H1 (cell line): ENCODE results near the gene PPIL3.

Experiments
- CHD2 ChIP-seq: IDR thresholded peaks from 2 replicates; pipeline ENCODE4 v1.6.1; 2012; ENCODE audit warnings: low read length, improper control_type of control experiment
- EZH2 ChIP-seq: fragments of 200-600 bp; sonication (generic); IDR thresholded peaks from 2 replicates; pipeline ENCODE4 v1.7.1; 2012; ENCODE audit warnings: low read depth, mild to moderate bottlenecking, moderate library complexity, low read length, inconsistent platforms; ENCODE audit not compliant: severe bottlenecking
- GTF2F1 ChIP-seq: IDR thresholded peaks from 2 replicates; pipeline ENCODE4 v1.6.1; 2012; ENCODE audit warnings: low read depth, low read length, improper control_type of control experiment, borderline replicate concordance
- JUN ChIP-seq: IDR thresholded peaks from 2 replicates; pipeline ENCODE4 v1.6.1; 2011; ENCODE audit warnings: low read depth, mild to moderate bottlenecking, improper control_type of control experiment, low read length
- JUND ChIP-seq: IDR thresholded peaks from 2 replicates; pipeline ENCODE4 v1.6.1; 2011; ENCODE audit warnings: mild to moderate bottlenecking, improper control_type of control experiment, low read length
- POLR2A ChIP-seq, 2 experiments: IDR thresholded peaks; 1 replicate in 1 of 2; 2 replicates in 1 of 2; pipeline ENCODE4 v1.6.1; 2011; ENCODE audit warnings: low read depth in 2 of 2, low read length in 2 of 2, mild to moderate bottlenecking in 2 of 2; ENCODE audit errors: control extremely low read depth in 1 of 2
- POLR2AphosphoS5 ChIP-seq: IDR thresholded peaks from 2 replicates; pipeline ENCODE4 v1.6.1; 2011; ENCODE audit warnings: low read depth, low read length
- RFX5 ChIP-seq: IDR thresholded peaks from 2 replicates; pipeline ENCODE4 v1.6.1; 2011; ENCODE audit warnings: low read depth, low read length, improper control_type of control experiment, borderline replicate concordance
- TF ChIP-seq, protein P1 (sequence below), 3 experiments: IDR thresholded peaks; 1 replicate in 2 of 3; 2 replicates in 1 of 3; pipeline versions ENCODE4 v1.5.1 to v1.6.1; 2011; ENCODE audit warnings: low read length in 3 of 3, mild to moderate bottlenecking in 3 of 3, inconsistent platforms in 2 of 3, low read depth in 1 of 3, moderate library complexity in 1 of 3; ENCODE audit not compliant: insufficient read depth in 1 of 3; ENCODE audit errors: control extremely low read depth in 1 of 3
- TF ChIP-seq, protein P2 (sequence below): IDR thresholded peaks from 2 replicates; pipeline ENCODE4 v1.6.1; 2012; ENCODE audit warnings: inconsistent platforms

DNA sequence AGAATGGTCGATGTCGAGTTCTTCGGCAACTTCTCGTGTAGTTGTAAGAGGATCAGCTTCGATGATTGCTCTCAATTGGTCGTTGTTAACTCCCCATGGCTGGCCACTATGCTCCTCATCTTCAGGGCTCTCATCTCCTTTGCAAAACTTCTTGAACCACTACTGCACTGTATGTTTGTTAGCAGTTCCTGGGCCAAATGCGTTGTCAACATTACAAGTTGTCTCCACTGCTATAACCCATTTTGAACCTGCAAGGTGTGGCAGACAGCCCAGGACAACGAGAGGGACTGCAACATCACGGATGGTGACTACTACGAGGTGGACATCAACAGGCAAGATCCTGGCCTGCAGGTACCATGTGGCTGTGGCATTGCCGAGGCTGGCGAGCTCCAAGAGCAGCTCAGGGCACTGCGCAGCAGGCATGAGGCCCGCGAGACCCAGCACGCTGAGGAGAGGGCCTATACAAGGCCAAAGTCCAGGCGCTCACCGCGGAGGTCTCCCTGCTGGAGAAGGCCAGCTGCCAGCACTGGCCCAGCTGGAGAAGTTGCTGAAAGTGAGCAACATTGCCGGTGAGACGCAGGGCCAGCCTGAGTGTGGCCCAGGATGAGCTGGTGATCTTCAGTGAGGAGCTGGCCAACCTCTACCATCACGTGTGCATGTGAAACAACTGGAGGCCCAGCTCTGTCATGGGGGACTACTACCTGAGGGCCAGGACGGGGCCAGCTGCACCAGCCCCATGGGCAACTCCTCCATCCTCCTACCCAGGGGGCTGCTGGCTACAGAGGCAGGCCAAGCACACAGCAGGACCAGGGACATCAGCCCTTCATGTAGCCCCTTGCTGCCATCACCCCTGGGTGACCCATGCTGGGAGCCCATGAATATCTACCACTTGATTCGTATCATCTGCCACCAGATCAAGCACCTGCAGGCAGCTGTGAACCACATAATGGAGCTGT lies 44.6 kb downstream of the PPIL3 start:
- TF ChIP-seq, protein P1, sequence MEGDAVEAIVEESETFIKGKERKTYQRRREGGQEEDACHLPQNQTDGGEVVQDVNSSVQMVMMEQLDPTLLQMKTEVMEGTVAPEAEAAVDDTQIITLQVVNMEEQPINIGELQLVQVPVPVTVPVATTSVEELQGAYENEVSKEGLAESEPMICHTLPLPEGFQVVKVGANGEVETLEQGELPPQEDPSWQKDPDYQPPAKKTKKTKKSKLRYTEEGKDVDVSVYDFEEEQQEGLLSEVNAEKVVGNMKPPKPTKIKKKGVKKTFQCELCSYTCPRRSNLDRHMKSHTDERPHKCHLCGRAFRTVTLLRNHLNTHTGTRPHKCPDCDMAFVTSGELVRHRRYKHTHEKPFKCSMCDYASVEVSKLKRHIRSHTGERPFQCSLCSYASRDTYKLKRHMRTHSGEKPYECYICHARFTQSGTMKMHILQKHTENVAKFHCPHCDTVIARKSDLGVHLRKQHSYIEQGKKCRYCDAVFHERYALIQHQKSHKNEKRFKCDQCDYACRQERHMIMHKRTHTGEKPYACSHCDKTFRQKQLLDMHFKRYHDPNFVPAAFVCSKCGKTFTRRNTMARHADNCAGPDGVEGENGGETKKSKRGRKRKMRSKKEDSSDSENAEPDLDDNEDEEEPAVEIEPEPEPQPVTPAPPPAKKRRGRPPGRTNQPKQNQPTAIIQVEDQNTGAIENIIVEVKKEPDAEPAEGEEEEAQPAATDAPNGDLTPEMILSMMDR (IDR thresholded peaks at IDR 0.05; ENCODE audit: control extremely low read depth in 1 of 3, insufficient read depth in 1 of 3, low read depth in 1 of 3, low read length in 3 of 3) = no peak
- TF ChIP-seq EZH2 (no peak), CHD2 (no peak), GTF2F1 (no peak), JUN (no peak), POLR2A (IDR thresholded peaks at IDR 0.05; ENCODE audit: control extremely low read depth in 1 of 2, low read depth in 2 of 2, low read length in 2 of 2) (no peak), RFX5 (no peak), POLR2AphosphoS5 (no peak), JUND (no peak)
- TF ChIP-seq, protein P2, sequence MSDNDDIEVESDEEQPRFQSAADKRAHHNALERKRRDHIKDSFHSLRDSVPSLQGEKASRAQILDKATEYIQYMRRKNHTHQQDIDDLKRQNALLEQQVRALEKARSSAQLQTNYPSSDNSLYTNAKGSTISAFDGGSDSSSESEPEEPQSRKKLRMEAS = no peak
